Measurements from ENCODE around the gene CCDC88B.
"Not testable (repeated sequence)": the region's sequence is repeated elsewhere in the genome, so short reads cannot be mapped to it uniquely, and the experiment has no call there.

The CCDC88B gene

DNA sequence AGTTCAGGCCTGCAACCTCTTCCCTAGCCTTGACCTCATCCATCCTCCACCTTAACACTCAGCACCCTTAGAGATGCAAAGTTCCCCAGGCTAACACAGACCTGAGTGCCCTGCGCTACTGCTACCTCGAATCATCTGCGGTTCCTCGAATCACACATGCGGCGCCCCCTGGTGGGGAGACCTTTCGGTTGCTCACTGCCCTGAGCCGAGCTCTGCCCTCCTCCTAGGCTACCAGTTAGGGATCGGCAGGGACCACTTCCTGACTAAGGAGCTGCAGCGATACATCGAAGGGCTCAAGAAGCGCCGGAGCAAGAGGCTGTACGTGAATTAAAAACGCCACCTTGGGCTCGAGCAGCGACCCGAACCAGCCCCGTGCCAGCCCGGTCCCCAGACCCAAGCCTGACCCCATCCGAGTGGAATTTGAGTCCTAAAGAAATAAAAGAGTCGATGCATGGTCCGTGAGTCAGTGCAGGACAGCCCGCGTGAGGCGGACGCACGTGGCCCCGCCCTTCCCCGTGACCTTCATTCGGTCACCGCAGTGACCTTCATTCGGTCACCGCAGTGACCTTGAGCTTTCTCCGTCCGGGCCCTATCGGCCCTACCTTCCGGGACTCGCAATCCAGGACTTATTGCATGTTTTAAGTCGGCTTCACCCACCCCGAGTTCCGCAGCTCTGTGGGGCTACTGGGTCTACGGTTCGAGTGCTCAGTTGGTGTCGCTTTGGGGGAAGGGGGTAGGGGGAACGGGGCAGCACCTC, 35.5 kb upstream of the CCDC88B start:
- DNase-seq: peak; percentile 93

DNA sequence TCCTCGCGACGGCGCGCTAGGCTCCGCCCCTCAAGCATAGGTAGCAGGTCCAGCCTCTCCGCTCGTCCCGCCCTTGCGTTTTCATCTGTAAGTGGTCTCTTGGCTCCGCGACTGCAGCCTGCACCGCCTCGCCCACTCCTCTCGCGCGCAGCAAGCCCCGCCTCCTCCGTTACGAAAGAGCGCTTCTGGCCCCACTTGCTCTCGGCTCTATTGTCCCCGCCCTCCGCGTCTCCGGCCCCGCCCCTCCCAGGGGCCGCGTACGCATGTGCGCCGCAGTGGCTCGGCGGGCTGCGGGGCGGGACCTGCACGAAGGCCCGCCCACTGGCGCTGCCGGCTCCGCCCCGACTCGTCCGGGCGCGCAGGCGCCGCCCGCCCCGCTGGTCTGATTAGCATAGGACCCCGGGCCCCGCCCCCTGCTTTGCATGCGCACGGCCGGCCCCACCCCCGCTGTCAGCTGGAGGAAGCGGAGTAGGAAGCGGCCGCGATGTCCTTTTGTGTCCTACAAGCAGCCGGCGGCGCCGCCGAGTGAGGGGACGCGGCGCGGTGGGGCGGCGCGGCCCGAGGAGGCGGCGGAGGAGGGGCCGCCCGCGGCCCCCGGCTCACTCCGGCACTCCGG, 34.8 kb upstream of the CCDC88B start, which contains the start of gene ESRRA:
TSS of gene ESRRA (plus strand) at position 450 of the 616 bp plus-strand sequence. CDS start 1,656 bp downstream, outside the sequence.
- DNase-seq: peak; percentile 95

DNA sequence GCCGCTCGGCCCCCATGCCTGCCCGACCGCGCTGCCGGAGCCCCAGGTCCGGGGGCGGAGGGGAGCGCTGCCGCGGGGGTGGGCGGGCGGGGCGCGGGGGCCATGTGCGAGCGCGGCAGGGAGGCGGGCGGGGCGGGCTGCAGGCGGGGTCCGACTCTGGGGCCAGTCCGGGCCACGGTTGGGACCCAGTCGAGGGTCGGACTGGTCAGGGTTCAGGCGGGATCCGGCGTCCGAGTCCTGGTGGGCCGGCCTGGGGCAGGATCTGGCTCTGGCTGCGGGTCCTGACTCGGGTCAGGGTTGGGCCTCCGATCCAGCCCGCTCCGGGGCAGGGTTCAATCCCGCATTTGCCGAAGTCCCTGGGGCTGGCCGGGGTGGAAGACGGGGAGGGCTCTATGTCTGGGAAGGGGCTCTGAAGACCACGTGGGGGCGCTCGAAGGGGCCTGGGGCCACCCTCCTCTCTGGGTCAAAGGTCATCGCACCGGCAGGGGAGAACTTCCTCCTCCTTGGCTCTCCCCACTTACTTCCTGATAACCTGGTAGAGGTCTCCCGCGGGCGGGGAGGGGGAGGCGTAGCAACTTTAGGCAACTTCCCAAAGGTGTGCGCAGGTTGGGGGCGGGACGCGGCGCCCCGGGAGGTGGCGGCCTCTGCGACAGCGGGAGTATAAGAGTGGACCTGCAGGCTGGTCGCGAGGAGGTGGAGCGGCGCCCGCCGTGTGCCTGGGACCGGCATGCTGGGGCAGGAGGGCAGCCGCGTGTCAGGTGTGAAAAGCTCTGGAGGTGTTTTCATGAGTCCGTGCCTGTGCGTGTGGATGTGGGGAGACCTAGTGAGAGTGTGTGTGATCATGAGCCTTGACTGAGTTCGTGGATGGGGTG, 34.1 kb upstream of the CCDC88B start:
- DNase-seq: peak; percentile 74

DNA sequence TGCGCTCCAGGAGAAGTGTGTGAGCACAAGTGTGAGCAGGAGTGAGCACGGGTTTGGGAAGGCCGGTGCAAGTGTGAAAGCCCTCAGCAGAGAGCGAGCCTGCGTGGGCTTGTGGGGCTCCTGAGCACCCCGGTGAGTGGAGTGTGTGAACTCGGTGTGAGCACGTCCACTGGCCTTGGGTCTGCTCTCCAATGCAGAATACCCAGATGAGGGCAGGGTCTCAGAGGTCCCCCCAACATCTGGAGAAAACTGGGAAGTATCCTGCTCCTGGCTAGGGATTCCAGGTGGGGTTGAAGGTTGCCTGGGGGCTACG, 33.5 kb upstream of the CCDC88B start:
- no peak for DNase-seq

DNA sequence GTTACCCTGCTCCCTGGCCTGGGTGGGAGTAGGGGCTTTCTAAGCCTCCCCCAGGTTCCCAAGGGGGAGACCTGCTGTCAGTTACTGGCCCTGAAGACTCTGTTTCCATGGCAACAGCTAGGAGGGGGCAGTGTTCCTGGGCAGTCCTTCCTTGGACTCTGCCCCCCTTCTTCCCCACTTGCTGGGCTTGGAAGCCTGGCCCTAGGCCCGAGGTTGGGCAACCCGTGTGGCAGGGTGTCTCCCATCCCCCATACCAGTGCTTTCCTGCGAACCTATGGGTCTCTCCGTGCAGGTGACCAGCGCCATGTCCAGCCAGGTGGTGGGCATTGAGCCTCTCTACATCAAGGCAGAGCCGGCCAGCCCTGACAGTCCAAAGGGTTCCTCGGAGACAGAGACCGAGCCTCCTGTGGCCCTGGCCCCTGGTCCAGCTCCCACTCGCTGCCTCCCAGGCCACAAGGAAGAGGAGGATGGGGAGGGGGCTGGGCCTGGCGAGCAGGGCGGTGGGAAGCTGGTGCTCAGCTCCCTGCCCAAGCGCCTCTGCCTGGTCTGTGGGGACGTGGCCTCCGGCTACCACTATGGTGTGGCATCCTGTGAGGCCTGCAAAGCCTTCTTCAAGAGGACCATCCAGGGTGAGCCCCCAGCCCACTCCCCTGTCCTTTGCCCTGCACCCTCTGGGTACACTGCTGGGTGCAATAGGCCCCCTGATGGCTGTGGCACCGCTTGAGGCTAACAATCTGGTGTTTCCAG, 33.0 kb upstream of the CCDC88B start:
- no peak for DNase-seq

DNA sequence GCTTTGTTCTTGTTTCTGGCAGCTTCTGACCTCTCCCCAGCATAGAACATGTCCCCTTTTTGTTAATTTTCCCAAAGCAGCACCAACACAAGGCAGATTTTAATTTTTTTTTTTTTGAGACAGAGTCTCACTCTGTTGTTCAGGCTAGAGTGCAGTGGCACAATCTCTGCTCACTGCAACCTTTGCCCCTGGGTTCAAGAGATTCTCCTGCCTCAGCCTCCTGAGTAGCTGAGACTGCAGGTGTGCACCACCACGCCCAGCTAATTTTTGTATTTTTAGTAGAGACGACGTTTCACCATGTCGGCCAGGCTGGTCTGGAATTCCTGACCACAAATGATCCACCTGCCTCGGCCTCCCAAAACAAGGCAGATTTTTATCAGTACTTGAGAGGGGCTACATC, 32.2 kb upstream of the CCDC88B start:
- DNase-seq: not testable (repeated sequence)

DNA sequence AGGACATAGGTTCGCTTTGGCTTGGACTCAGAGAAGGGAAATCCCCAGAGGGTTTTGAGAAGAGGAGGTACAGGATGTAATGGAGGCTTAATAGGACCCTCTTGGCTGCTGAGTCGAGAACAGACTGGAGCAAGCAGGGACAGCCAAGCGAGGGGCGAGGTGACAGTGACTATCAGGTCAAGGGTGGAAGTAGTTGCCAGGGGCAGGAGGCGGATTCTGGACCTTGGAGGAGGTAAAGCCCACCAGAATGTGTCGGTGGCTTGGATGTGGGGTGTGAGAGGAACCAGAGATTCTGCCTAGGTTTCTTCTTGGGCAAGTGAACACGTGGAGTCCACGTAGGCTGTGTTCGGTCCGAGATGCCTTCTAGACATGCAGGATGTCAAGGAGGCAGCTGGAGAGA, 27.1 kb upstream of the CCDC88B start:
- DNase-seq: no peak

DNA sequence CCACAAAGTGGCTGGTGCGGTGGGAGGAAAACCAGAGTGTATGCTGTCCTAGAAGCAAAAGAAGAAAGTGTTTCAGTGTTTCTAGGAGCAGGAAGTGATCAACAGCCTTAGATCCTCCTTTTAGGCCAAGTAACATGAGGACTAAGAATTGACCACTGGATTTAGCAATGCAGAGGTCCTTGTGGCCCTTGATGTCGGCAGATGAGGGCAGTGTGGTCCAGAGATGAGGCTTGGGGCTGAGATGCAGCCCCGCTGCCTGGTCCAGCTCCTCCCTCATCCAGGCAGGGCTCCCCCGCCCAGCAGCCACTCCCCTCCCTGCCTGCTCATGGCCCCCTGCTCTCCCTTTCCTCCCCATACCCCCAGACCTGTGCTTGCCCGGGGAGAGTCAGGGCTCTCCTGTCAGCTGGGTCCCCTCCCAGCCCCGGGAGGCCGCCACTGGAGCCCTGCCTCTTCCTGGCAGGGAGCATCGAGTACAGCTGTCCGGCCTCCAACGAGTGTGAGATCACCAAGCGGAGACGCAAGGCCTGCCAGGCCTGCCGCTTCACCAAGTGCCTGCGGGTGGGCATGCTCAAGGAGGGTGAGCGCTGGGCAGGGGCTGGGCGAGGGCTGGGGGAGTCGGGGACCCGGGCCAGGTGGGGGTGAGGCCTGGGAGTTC, 26.4 kb upstream of the CCDC88B start:
- no peak for DNase-seq

DNA sequence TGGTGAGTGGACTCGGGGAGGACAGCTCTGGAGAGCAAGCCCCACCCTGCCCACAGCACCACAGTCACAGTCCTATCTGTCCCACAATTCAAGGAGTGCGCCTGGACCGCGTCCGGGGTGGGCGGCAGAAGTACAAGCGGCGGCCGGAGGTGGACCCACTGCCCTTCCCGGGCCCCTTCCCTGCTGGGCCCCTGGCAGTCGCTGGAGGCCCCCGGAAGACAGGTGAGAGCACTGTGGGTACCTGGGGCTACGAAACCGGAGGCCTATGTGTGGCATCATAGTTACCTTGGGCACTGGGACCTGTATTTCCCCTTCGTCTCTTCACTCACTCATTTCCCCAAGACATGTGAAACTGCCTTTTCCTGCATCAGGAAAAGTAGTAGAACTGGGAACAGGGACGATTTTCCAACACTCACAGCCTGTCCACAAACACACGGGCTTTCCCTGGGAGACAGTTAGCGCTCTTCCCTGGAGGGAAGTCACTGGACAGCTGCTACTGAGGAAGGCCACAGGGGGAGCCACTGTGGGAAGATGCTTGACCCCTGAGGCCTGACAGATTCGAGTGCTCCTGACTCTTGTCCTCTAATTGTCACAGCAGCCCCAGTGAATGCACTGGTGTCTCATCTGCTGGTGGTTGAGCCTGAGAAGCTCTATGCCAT, 25.7 kb upstream of the CCDC88B start:
- DNase-seq: no peak

DNA sequence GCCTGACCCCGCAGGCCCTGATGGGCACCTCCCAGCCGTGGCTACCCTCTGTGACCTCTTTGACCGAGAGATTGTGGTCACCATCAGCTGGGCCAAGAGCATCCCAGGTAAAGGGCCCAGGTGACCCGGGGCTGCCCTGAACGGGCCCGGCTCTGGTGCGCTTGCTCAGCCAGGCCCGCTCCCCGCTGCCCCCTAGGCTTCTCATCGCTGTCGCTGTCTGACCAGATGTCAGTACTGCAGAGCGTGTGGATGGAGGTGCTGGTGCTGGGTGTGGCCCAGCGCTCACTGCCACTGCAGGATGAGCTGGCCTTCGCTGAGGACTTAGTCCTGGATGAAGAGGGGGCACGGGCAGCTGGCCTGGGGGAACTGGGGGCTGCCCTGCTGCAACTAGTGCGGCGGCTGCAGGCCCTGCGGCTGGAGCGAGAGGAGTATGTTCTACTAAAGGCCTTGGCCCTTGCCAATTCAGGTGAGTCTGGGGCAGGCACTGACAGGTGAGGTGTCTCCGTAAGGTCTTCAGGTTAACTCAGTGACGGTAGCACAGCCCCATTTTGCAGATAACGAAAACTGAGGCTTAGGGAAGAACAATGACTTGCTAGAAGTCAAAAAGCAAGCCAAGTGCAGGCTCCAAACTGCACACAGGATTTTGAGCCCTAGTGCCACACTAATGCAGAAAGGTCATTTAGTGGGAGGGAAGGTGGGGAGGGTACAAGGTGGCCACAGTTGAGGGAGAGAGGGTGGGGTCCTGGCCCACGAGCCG, 25.0 kb upstream of the CCDC88B start:
- no peak for DNase-seq

DNA sequence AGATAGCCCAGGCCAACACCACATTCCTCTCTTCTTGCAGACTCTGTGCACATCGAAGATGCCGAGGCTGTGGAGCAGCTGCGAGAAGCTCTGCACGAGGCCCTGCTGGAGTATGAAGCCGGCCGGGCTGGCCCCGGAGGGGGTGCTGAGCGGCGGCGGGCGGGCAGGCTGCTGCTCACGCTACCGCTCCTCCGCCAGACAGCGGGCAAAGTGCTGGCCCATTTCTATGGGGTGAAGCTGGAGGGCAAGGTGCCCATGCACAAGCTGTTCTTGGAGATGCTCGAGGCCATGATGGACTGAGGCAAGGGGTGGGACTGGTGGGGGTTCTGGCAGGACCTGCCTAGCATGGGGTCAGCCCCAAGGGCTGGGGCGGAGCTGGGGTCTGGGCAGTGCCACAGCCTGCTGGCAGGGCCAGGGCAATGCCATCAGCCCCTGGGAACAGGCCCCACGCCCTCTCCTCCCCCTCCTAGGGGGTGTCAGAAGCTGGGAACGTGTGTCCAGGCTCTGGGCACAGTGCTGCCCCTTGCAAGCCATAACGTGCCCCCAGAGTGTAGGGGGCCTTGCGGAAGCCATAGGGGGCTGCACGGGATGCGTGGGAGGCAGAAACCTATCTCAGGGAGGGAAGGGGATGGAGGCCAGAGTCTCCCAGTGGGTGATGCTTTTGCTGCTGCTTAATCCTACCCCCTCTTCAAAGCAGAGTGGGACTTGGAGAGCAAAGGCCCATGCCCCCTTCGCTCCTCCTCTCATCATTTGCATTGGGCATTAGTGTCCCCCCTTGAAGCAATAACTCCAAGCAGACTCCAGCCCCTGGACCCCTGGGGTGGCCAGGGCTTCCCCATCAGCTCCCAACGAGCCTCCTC, 24.1 kb upstream of the CCDC88B start:
- DNase-seq: not testable (repeated sequence)

DNA sequence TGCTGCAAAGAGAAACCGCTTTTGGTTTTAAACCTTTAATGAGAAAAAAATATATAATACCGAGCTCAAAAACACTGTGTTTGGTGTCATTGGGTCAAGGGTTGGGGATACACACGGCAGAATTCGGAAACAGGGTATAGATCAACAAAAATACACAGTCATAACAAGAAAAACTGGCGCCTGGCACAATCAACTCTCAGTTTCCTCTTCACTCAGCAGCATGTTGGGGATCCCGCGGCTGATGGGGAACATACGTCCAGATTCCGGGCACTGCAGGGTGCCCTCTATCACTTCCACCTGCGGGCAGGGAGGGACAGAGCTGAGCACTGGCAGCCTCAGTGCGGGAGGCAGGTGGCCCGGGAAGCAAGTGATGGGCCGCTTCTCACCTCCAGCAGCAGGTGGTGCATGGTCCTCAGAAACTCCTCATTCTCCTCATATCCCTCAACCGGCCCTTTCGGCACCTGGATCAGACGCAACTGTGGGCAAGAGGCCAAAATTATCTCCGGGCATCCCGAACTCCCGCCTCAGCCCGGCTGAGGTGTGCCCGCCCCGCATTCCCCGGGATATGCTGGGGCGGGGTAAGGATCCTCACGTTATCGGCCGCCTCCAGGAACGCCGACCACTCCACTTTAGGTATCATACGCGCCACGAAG, 23.2 kb upstream of the CCDC88B start:
- no peak for DNase-seq

DNA sequence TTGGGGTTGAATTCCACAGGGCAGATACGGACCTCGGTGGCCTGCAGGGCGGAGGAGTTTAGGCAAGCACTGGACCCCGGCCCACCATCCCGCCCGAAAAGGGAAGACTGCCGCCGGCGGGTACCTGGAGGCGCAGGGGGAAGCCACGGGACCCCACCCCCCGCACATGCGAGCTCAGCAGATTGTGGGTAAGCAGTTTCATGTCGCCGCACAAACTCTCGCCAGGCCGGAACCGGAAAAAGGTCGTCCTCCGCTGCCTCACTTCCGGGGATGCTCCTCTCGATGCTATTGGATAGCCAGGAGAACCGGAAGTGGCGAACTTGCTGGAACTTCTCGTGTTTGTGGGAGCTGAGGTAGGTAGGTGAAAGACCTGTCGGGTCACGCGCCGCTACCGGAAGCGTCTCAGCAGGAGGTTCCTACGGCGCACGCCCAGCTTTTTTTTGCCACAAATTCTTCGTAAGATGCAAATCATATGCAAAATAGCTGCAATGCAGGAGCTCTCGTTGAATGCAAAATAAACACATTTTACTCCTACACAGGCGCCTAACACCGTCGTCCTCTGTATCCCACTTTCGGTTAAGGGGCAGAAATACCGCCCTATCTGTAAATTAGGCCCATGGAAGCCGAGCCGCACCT, 22.6 kb upstream of the CCDC88B start, which contains the start of gene TRMT112:
TSS of gene TRMT112 (minus strand) at position 235 of the 636 bp plus-strand sequence. CDS start at position 202, 33 bp downstream.
- DNase-seq: peak; percentile 96

DNA sequence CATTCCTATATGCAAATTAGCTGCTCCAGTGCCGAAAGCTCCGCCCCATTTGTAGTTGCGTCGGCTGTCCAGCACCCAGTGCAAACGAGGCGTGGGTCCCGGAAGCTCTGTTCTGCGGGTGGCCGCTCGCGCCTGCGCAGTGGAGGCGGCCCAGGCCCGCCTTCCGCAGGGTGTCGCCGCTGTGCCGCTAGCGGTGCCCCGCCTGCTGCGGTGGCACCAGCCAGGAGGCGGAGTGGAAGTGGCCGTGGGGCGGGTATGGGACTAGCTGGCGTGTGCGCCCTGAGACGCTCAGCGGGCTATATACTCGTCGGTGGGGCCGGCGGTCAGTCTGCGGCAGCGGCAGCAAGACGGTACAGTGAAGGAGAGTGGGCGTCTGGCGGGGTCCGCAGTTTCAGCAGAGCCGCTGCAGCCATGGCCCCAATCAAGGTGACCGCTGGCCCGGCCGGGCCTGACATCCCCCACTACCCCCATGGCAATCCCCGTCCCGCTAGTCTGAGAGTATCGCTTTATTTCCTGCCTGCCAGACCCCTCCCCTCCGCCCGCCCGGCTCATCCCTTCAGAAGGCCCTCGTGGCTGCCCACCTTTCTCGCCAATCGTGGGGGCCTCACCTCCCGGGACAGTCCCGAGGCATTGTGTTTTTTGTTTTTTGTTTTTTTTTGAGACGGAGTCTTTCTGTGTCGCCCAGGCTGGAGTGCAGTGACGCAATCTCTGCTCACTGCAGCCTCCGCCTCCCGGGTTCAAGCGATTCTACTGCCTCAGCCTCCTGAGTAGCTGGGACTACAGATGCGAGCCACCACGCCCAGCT, 21.8 kb upstream of the CCDC88B start, which contains the start of gene PRDX5:
TSS of gene PRDX5 (plus strand) at position 161 of the 805 bp plus-strand sequence. CDS start at position 256, 95 bp downstream.
- peak; percentile 97 for DNase-seq

DNA sequence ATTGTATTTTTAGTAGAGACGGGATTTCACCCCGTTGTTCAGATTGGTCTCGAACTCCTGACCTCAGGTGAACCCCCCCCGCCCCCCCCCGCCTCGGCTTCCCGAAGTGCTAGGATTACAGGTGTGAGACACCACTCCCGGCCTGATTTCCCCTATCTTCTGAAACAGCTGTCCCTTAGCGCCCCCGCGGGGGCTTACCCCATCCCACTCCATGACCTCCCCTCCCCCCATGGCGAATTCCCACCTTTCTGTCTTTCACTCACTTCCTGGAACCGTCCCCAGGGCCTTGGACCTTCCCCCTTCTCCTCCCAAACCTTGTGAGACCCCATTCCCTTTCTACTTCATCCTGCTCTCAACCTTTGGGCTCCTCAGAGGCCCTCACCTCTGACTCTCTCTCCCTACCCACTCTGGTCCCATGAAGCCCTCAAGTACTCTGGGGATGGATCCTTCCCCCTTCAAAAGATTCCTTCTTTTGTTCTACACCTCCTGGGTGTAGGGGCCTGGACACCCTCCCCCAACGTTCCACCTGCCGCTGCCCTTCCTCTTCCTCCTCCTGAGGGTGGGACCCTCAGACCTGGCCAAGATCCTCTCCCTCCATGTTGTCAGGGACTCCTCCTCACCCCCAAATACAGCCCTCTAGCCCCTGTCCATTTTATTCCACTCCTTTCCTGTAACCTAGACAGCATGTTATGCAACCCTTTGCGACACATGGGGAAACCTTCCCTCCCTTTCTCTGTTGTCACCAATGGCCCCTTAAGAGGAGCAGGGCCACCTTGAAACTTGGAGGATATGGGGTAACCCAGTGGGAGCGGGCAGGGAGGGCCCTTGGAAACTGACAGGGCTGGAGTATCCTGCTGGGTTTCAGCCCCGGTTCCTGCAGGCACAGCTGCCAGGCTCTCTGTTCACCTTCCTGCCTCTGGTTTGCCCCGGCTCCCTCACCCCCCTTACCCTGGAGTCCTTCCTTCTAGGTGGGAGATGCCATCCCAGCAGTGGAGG, 20.9 kb upstream of the CCDC88B start:
- no peak for DNase-seq

DNA sequence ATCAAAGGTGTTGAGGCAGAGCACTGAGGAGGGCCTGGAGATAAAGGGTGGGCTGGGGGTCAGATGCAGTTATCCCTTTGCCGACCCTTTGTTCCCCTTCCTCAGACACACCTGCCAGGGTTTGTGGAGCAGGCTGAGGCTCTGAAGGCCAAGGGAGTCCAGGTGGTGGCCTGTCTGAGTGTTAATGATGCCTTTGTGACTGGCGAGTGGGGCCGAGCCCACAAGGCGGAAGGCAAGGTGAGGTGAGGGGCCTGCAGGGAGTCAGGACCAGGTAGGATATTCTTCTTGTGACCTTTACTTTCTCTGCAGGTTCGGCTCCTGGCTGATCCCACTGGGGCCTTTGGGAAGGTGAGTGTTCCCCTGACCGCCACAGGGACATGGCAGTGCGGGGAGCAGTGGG, 19.4 kb upstream of the CCDC88B start:
- DNase-seq: no peak

Measured in retina (tissue), 1 donor.